IPS-20b (cell line): Measurements from ENCODE around the gene PACRG.
"Not testable (repeated sequence)": the region's sequence is repeated elsewhere in the genome, so short reads cannot be mapped to it uniquely, and the experiment has no call there.

Experiments used
- H3K27ac ChIP-seq: one replicate; pipeline ENCODE4 v1.5.1; 2013; ENCODE audit warnings: low read length
- H3K27me3 ChIP-seq: 2 replicates; pipeline ENCODE4 v1.6.1; 2013; ENCODE audit warnings: mild to moderate bottlenecking, low read length, inconsistent platforms; ENCODE audit not compliant: insufficient read depth
- H3K36me3 ChIP-seq: 2 replicates; pipeline ENCODE4 v1.6.1; 2013; ENCODE audit warnings: low read depth, mild to moderate bottlenecking, inconsistent platforms, low read length, moderate library complexity; ENCODE audit not compliant: insufficient read depth
- H3K4me1 ChIP-seq: 2 replicates; pipeline ENCODE4 v1.6.1; 2013; ENCODE audit warnings: mild to moderate bottlenecking, control low read depth, inconsistent platforms, low read length, moderate library complexity; ENCODE audit not compliant: insufficient read depth
- H3K4me3 ChIP-seq: 2 replicates; pipeline ENCODE4 v1.5.1; 2013; ENCODE audit warnings: mild to moderate bottlenecking, low read length, inconsistent platforms
- H3K9ac ChIP-seq: 2 replicates; pipeline ENCODE4 v1.6.1; 2013; ENCODE audit warnings: low read depth, mild to moderate bottlenecking, inconsistent platforms, low read length, moderate library complexity
- H3K9me3 ChIP-seq: 2 replicates; pipeline ENCODE4 v1.6.1; 2013; ENCODE audit warnings: mild to moderate bottlenecking, low read depth, low read length, inconsistent platforms; ENCODE audit not compliant: insufficient read depth

Gene PACRG

GRCh38 chr6:162974685-162975084, 246.9 kb downstream of the PACRG start:
- Histone ChIP-seq H3K9me3 (no peaks in the 10 kb centered on the region), H3K27me3 (no peaks in the 10 kb centered on the region), H3K36me3 (no peaks in the 10 kb centered on the region), H3K9ac (no peak overlapping the region), H3K4me1 (no peaks in the 10 kb centered on the region), H3K4me3 (no peak overlapping the region), H3K27ac (no peak overlapping the region)

DNA sequence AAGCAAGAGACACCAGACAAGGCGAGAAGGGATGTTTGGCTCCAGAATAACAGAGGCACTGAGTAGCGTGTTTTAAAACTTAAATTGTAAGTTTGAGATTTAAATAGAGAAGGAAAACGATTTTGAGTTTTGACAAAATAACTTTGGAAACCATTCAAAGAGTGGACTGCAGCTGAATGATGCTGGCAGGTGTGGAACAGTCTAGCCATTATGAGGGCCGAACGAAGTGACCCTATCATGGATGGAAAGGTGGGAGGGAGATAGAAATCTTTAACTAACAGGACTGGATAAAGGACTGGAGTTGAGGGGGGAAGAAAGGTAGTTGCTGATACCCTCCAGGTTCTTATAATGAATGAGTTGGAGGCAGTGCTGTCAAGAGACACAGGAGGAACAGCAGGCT, 248.4 kb downstream of the PACRG start:
- Histone ChIP-seq H3K9me3 (no peaks in the 10 kb centered on the region), H3K9ac (no peak overlapping the region), H3K4me1 (no peaks in the 10 kb centered on the region), H3K36me3 (no peaks in the 10 kb centered on the region), H3K27me3 (no peaks in the 10 kb centered on the region), H3K27ac (no peak overlapping the region), H3K4me3 (no peak overlapping the region)

DNA sequence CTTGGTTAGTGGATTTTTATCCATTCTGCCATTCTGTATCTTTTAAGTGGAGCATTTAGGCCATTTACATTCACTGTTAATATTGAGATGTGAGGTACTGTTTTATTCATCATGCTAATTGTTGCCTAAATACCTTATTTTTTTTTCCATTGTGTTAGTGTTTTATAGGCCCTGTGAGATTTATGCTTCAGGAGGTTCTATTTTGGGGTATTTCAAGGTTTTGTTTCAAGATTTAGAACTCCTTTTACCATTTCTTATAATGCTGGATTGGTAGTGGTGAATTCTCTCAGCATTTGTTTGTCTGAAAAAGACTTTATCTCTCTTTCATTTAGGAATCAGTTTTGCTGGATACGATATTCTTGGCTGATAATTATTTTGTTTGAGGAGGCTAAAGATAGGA, 255.5 kb downstream of the PACRG start:
- H3K36me3 ChIP-seq, H3K27me3 ChIP-seq, H3K27ac ChIP-seq, H3K4me3 ChIP-seq, H3K9ac ChIP-seq, H3K4me1 ChIP-seq: not testable (repeated sequence)
- H3K9me3 ChIP-seq = peaks cover 30% of the 10 kb centered on the region

GRCh38 chr6:162998777-162999176, 271.0 kb downstream of the PACRG start:
- Histone ChIP-seq H3K36me3 (no peaks in the 10 kb centered on the region), H3K9me3 (no peaks in the 10 kb centered on the region), H3K9ac (no peak overlapping the region), H3K4me1 (no peaks in the 10 kb centered on the region), H3K27me3 (no peaks in the 10 kb centered on the region), H3K27ac (no peak overlapping the region), H3K4me3 (no peak overlapping the region)

GRCh38 chr6:162999575-163000285, 272.0 kb downstream of the PACRG start:
- Histone ChIP-seq H3K36me3 (no peaks in the 10 kb centered on the region), H3K9ac (no peak overlapping the region), H3K27me3 (no peaks in the 10 kb centered on the region), H3K4me1 (no peaks in the 10 kb centered on the region), H3K4me3 (no peak overlapping the region), H3K27ac (no peak overlapping the region), H3K9me3 (no peaks in the 10 kb centered on the region)

DNA sequence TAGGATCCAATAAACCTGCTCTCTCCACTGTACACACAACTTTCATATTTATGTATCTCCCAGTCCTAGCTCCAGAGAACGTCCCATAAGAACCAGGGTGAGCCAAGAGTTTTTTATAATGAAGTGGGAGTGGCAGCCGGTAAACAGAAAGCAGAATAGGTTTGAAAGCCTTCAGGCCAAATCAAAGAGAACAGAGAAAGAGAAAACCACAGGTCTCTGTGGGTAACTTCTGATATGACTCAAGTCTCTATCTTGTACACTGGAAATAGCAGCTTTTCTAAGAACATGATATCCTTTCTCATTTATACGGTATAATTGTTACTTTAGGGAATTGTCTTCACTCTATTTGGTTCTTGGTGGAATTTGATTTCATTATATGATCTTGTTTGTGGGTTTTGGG, 273.6 kb downstream of the PACRG start:
- Histone ChIP-seq H3K4me3 (no peak overlapping the region), H3K27me3 (no peaks in the 10 kb centered on the region), H3K27ac (no peak overlapping the region), H3K9me3 (no peaks in the 10 kb centered on the region), H3K9ac (no peak overlapping the region), H3K36me3 (no peaks in the 10 kb centered on the region), H3K4me1 (no peaks in the 10 kb centered on the region)

DNA sequence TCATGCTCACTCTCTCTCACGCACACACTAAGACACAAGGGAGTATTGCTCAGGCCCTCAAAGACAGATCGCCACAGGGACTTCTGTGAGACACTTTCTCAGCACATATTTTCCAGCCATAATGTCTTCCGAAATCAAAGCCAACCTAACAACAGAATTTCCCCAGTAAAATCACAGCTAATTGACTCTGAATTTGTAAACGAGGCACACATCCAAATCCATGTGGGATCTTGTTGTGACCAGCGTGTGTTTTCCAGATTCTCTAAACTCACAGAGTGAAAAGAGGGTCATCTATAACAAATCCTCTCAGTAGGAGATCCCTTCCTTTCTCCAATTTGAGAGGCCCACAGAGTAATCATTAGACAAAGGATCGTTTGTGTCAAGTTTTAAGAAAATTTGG, 280.4 kb downstream of the PACRG start:
- Histone ChIP-seq H3K27me3 (no peaks in the 10 kb centered on the region), H3K36me3 (no peaks in the 10 kb centered on the region), H3K9ac (no peak overlapping the region), H3K4me3 (no peak overlapping the region), H3K4me1 (no peaks in the 10 kb centered on the region), H3K9me3 (no peaks in the 10 kb centered on the region), H3K27ac (no peak overlapping the region)

DNA sequence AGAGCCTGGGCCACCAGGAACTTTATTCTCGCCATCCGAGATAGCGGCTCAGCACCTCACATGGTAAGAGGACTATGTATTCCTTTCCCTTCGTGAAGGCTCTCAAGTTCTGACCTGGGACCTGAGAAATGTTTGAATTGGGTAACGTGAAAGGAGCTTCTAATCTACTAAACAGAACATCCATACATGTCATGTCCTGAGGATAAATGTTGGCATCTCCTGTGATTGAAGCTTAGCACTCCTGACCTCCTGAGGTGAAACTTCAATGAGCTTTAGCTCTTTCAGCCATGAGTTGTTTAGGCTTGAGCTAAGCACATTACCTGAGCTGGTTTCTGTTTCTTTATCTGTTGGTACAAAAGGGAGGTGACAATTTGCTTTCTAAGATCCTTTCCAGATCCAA, 280.9 kb downstream of the PACRG start:
- no peaks in the 10 kb centered on the region for H3K36me3 ChIP-seq
- no peak overlapping the region for H3K9ac ChIP-seq
- H3K27ac ChIP-seq = no peak overlapping the region
- H3K9me3 ChIP-seq = no peaks in the 10 kb centered on the region
- no peaks in the 10 kb centered on the region for H3K4me1 ChIP-seq
- no peaks in the 10 kb centered on the region for H3K27me3 ChIP-seq
- no peak overlapping the region for H3K4me3 ChIP-seq

GRCh38 chr6:163010145-163010544, 282.4 kb downstream of the PACRG start:
- no peak overlapping the region for H3K9ac ChIP-seq
- H3K9me3 ChIP-seq = no peaks in the 10 kb centered on the region
- H3K27ac ChIP-seq = no peak overlapping the region
- H3K4me3 ChIP-seq = no peak overlapping the region
- H3K36me3 ChIP-seq = no peaks in the 10 kb centered on the region
- H3K4me1 ChIP-seq = no peaks in the 10 kb centered on the region
- no peaks in the 10 kb centered on the region for H3K27me3 ChIP-seq

- no peaks in the 10 kb centered on the region for H3K27me3 ChIP-seq
- H3K4me1 ChIP-seq = no peaks in the 10 kb centered on the region
- H3K27ac ChIP-seq = no peak overlapping the region
- H3K9me3 ChIP-seq = no peaks in the 10 kb centered on the region
- no peak overlapping the region for H3K9ac ChIP-seq
- no peak overlapping the region for H3K4me3 ChIP-seq
- no peaks in the 10 kb centered on the region for H3K36me3 ChIP-seq
Measured at GRCh38 chr6:163014736-163015135, 287.0 kb downstream of the PACRG start.

DNA sequence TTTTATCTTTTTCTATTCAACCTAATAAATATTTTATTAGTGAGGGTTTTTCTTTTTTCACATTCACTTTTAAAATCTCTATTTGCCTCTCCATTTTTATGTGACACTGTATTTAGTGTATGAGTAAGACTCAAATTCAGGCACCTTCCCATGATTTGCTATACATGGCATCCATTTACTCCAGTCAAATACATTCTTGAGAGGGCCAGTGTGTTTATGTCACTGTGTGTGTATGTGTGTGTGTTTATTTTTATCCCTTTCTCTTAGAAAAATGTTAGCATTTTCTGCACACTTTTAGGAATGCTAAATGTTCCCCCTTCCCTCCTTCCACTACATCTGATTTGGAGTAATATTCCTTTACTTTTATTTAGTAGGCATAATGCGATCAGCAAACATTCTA, 290.0 kb downstream of the PACRG start:
- no peaks in the 10 kb centered on the region for H3K27me3 ChIP-seq
- H3K4me3 ChIP-seq = no peak overlapping the region
- H3K4me1 ChIP-seq = no peaks in the 10 kb centered on the region
- H3K9ac ChIP-seq = no peak overlapping the region
- H3K9me3 ChIP-seq = peaks cover 3% of the 10 kb centered on the region; the same call in 1 of the 2 replicates
- H3K27ac ChIP-seq = no peak overlapping the region
- no peaks in the 10 kb centered on the region for H3K36me3 ChIP-seq

- Histone ChIP-seq H3K27ac (no peak overlapping the region), H3K27me3 (no peaks in the 10 kb centered on the region), H3K4me1 (no peaks in the 10 kb centered on the region), H3K36me3 (no peaks in the 10 kb centered on the region), H3K9ac (no peak overlapping the region), H3K9me3 (peaks cover 19% of the 10 kb centered on the region; the same call in 1 of the 2 replicates), H3K4me3 (no peak overlapping the region)
Measured at GRCh38 chr6:163019926-163020325, 292.2 kb downstream of the PACRG start.
